Prostate gland (tissue), 2 donors: Measurements from ENCODE around the gene SHC3.

Experiments used
- CTCF ChIP-seq, 4 experiments: fragments of 200-600 bp in 2 of 4; fragments of 450-650 bp in 2 of 4; sonication (generic) in 2 of 4; IDR thresholded peaks; 1 replicate in 3 of 4; 2 replicates in 1 of 4; pipeline ENCODE4 v1.5.1; 2016 to 2019; ENCODE audit warnings: antibody characterized with exemption in 4 of 4, mild to moderate bottlenecking in 2 of 4, moderate library complexity in 2 of 4
- POLR2A ChIP-seq: fragments of 450-650 bp; IDR thresholded peaks from one replicate; pipeline ENCODE4 v1.6.1; 2016; ENCODE audit warnings: antibody characterized with exemption, mild to moderate bottlenecking

GRCh38 chr9:89093201-89093975 lies 85.2 kb downstream of the SHC3 start:
- no peak for TF ChIP-seq POLR2A
- TF ChIP-seq CTCF (IDR thresholded peaks at IDR 0.05): no peak
